Mesodermal cell (in vitro differentiated cells): ENCODE results near the gene PRDM16.
"Not testable (repeated sequence)": the region's sequence is repeated elsewhere in the genome, so short reads cannot be mapped to it uniquely, and the experiment has no call there.

ENCODE experiments used
- H3K27ac ChIP-seq: 2 replicates; pipeline ENCODE4 v1.7.0; 2013; ENCODE audit warnings: mild to moderate bottlenecking, low read depth, low read length, moderate library complexity; ENCODE audit not compliant: severe bottlenecking
- H3K36me3 ChIP-seq: 2 replicates; pipeline ENCODE4 v1.7.1; 2013; ENCODE audit warnings: mild to moderate bottlenecking, low read length, moderate library complexity; ENCODE audit not compliant: control insufficient read depth, insufficient read depth
- H3K4me1 ChIP-seq: one replicate; pipeline ENCODE4 v1.7.1; 2013; ENCODE audit warnings: mild to moderate bottlenecking, low read length; ENCODE audit not compliant: insufficient read depth, control insufficient read depth, poor library complexity, severe bottlenecking
- H3K4me3 ChIP-seq: 2 replicates; pipeline ENCODE4 v1.7.0; 2013; ENCODE audit warnings: low read length, control low read depth, mild to moderate bottlenecking; ENCODE audit not compliant: insufficient read depth, poor library complexity, severe bottlenecking; ENCODE audit errors: extremely low read depth
- H3K9me3 ChIP-seq: 2 replicates; pipeline ENCODE4 v1.7.1; 2013; ENCODE audit warnings: mild to moderate bottlenecking, low read length, moderate library complexity; ENCODE audit not compliant: control insufficient read depth
- WGBS, 2 experiments: methylation state at CpG; one replicate each; pipeline ENCODE4 v1.1.5; 2013; ENCODE audit warnings: missing lambda C conversion rate in 2 of 2; ENCODE audit not compliant: insufficient coverage in 2 of 2; 5-methylcytosine and 5-hydroxymethylcytosine counted together

Gene PRDM16

DNA sequence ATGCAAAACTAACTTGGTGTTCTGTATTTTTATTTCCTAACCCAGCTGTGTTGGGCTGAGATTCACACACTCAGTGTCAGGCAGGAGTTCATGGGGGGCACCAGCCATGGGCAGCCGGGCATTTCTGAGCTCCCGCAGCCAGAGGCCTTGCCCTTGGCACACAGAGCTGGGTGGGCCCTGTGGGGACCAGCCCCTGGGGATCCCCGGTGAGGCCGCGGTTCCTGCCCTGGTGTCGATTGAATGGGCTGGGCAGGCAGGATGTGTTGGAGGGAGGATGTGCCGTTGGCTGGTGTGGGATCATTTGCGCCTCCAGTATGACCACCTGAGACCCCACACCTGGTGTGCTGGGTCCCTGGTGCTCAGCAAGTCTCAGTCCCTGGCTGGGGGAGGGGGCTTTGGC lies 91.0 kb downstream of the PRDM16 start:
- H3K27ac ChIP-seq: no peak overlapping the region
- H3K36me3 ChIP-seq: no peaks in the 10 kb centered on the region
- no peak overlapping the region for H3K4me3 ChIP-seq
- 91 to 100% methylated on average over 1 to 8 of the region's 8 CpGs for WGBS, 2 experiments
- no peaks in the 10 kb centered on the region for H3K9me3 ChIP-seq
- no peaks in the 10 kb centered on the region for H3K4me1 ChIP-seq

GRCh38 chr1:3160647-3161145 lies 91.7 kb downstream of the PRDM16 start:
- Histone ChIP-seq H3K27ac (no peak overlapping the region), H3K9me3 (no peaks in the 10 kb centered on the region), H3K4me3 (no peak overlapping the region), H3K36me3 (no peaks in the 10 kb centered on the region), H3K4me1 (no peaks in the 10 kb centered on the region)
- WGBS, 2 experiments: 87 to 93% methylated on average over 6 to 7 of the region's 12 CpGs

- H3K27ac ChIP-seq: no peak overlapping the region
- H3K36me3 ChIP-seq: no peaks in the 10 kb centered on the region
- H3K9me3 ChIP-seq: no peaks in the 10 kb centered on the region
- H3K4me3 ChIP-seq: no peak overlapping the region
- 94 to 97% methylated on average over 19 to 22 of the region's 30 CpGs for WGBS, 2 experiments
- H3K4me1 ChIP-seq: no peaks in the 10 kb centered on the region
These were observed 92.3 kb downstream of the PRDM16 start for GRCh38 chr1:3161176-3161840.

GRCh38 chr1:3162322-3162882 lies 93.4 kb downstream of the PRDM16 start:
- Histone ChIP-seq H3K9me3 (no peaks in the 10 kb centered on the region), H3K36me3 (no peaks in the 10 kb centered on the region), H3K27ac (no peak overlapping the region), H3K4me1 (no peaks in the 10 kb centered on the region), H3K4me3 (no peak overlapping the region)
- WGBS, 2 experiments: 88 to 89% methylated on average over 16 to 21 of the region's 27 CpGs

DNA sequence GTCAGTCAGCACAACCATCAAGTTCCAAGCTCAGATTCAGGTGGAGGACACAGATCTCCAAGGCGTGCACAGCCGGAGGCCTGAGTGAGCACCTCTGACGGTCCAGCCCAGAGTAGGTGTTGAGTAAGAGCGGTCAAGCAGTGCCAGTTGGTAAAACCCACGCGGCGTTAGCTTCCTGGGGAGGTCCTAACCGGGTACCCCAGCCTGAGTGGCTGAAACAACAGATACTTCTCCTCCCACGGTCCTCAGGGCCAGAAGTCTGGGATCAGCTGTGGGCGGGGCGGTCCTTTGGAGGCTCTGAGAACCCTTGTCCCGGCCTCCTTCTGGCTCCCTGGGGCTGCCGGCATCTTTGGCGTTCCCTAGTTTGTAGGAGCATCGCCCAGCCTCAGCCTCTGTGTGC lies 94.4 kb downstream of the PRDM16 start:
- no peaks in the 10 kb centered on the region for H3K9me3 ChIP-seq
- no peak overlapping the region for H3K4me3 ChIP-seq
- WGBS, 2 experiments: 87 to 90% methylated on average over 14 to 15 of the region's 15 CpGs
- no peaks in the 10 kb centered on the region for H3K36me3 ChIP-seq
- H3K27ac ChIP-seq: no peak overlapping the region
- H3K4me1 ChIP-seq: no peaks in the 10 kb centered on the region

- H3K9me3 ChIP-seq: no peaks in the 10 kb centered on the region
- WGBS, 2 experiments: 92% methylated on average over 21 of the region's 21 CpGs
- H3K36me3 ChIP-seq: no peaks in the 10 kb centered on the region
- H3K27ac ChIP-seq: no peak overlapping the region
- H3K4me1 ChIP-seq: no peaks in the 10 kb centered on the region
- no peak overlapping the region for H3K4me3 ChIP-seq
These were observed 95.7 kb downstream of the PRDM16 start for GRCh38 chr1:3164671-3165070.

DNA sequence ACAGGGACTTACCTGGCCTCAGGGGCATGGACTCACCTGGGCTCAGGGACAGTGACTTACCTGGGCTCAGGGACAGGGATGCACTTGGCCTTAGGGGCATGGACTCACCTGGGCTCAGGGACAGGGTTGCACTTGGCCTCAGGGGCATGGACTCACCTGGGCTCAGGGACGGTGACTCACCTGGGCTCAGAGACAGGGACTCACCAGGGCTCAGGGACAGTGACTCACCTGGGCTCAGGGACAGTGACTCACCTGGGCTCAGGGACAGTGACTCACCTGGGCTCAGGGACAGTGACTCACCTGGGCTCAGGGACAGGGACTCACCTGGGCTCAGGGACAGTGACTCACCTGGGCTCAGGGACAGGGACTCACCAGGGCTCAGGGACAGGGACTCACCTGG lies 96.2 kb downstream of the PRDM16 start:
- H3K36me3 ChIP-seq, H3K4me3 ChIP-seq, H3K4me1 ChIP-seq, H3K27ac ChIP-seq, H3K9me3 ChIP-seq: not testable (repeated sequence)
- 76 to 92% methylated on average over 1 of the region's 1 CpG for whole genome bisulfite sequencing, 2 experiments

GRCh38 chr1:3166206-3166918 lies 97.4 kb downstream of the PRDM16 start:
- WGBS, 2 experiments: 90 to 93% methylated on average over 32 of the region's 32 CpGs
- peaks cover 11% of the 10 kb centered on the region for H3K4me1 ChIP-seq
- H3K27ac ChIP-seq: no peak overlapping the region
- H3K4me3 ChIP-seq: no peak overlapping the region
- H3K9me3 ChIP-seq: no peaks in the 10 kb centered on the region
- no peaks in the 10 kb centered on the region for H3K36me3 ChIP-seq

DNA sequence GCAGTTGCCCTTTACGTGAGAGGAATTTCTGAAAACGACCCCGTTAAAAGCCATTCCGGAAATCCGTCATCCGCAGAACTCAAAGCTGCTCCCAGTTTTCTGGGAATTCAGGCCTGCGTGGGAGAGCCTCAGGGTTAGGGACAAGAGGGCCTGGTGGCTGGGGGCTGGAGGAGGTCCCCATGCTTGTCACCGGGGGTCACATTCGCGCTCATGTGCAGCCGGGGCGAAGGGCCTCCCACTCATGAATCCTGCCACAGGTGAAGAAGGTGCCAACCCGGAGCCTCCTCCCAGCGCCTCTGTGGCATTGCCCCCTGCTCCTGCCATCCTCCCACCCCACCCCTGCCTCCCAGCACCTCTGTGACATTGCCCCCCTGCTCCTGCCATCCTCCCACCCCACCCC lies 98.3 kb downstream of the PRDM16 start:
- WGBS, 2 experiments: 77 to 85% methylated on average over 12 to 14 of the region's 14 CpGs
- Histone ChIP-seq H3K9me3 (no peaks in the 10 kb centered on the region), H3K36me3 (no peaks in the 10 kb centered on the region), H3K27ac (no peak overlapping the region), H3K4me3 (no peak overlapping the region), H3K4me1 (peaks cover 15% of the 10 kb centered on the region)

- H3K9me3 ChIP-seq: no peaks in the 10 kb centered on the region
- H3K36me3 ChIP-seq: no peaks in the 10 kb centered on the region
- no peak overlapping the region for H3K4me3 ChIP-seq
- no peak overlapping the region for H3K27ac ChIP-seq
- H3K4me1 ChIP-seq: peaks cover 15% of the 10 kb centered on the region
- 86 to 90% methylated on average over 5 to 8 of the region's 8 CpGs for WGBS, 2 experiments
These were observed 99.7 kb downstream of the PRDM16 start for GRCh38 chr1:3168678-3169077.
